Fibroblast of villous mesenchyme (primary cell): ENCODE measurements around the gene SEMA4C. TPM values are rescaled to one million over a fixed set of nuclear protein-coding genes. Genes with fewer than 3 reads are reported as not detected.

Experiments used
- DNase-seq: peaks from one replicate; pipeline ENCODE4 v3.0.0-alpha.2; 2010; ENCODE audit warnings: low read depth
- H3K4me3 ChIP-seq: 2 replicates; pipeline ENCODE4 v1.5.1; 2011; ENCODE audit warnings: low read depth, mild to moderate bottlenecking, low read length
- total RNA-seq: library from RNA; depleted of rRNA; stranded (reverse); fragments of >200 nt; gene quantifications from 2 replicates; pipeline ENCODE4 v1.2.3, GENCODE V29; 2012
- TF ChIP-seq, protein P1 (sequence below): IDR thresholded peaks from 2 replicates; pipeline ENCODE4 v1.5.1; 2012; ENCODE audit warnings: low read depth, mild to moderate bottlenecking, low read length; ENCODE audit not compliant: insufficient read depth

SEMA4C gene
- total RNA-seq, 1 donor = 16.4 TPM

DNA sequence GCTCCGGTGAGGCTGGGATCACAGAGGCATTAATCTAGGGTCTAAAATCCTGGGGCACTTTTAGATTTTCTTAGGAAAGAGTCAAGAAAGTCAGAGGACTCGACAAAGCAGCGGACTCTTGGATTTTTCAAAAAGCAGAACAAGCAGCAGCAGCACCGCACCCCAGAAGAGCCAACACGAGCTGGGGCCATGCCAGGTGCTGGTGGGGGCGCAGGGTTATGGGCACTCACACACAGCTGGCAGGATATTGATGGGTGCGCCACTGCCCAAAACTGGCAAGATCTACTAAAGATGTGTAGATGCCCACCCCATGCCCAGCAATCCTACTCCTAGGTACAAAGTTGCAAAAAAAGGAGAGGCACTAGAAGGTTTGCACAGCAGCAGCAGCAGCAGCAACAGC is 33.9 kb upstream of the SEMA4C start:
- DNase-seq = no peak
- no peak overlapping the region for H3K4me3 ChIP-seq
- TF ChIP-seq, protein P1, sequence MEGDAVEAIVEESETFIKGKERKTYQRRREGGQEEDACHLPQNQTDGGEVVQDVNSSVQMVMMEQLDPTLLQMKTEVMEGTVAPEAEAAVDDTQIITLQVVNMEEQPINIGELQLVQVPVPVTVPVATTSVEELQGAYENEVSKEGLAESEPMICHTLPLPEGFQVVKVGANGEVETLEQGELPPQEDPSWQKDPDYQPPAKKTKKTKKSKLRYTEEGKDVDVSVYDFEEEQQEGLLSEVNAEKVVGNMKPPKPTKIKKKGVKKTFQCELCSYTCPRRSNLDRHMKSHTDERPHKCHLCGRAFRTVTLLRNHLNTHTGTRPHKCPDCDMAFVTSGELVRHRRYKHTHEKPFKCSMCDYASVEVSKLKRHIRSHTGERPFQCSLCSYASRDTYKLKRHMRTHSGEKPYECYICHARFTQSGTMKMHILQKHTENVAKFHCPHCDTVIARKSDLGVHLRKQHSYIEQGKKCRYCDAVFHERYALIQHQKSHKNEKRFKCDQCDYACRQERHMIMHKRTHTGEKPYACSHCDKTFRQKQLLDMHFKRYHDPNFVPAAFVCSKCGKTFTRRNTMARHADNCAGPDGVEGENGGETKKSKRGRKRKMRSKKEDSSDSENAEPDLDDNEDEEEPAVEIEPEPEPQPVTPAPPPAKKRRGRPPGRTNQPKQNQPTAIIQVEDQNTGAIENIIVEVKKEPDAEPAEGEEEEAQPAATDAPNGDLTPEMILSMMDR = no peak

DNA sequence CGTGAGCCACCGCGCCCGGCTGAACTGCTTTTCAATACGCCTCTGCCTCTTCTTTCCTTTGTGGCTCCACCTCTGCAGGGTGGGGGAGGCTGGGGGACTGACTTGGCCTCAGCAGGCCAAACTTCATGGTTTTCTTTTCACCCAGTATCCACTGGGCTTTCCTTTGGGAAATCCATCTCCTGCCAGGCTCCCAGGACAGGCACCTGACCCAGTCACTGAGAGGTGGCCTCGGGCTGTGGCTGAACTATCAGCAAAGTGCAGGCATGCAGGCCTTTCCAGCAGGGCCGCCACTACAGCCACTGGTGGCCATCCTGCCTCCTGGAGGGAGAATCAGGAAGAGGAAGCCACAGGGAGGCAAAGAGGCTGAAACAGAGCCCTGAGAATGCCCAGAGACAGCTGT is 33.4 kb upstream of the SEMA4C start:
- TF ChIP-seq, protein P1 = no peak
- DNase-seq = no peak
- H3K4me3 ChIP-seq = no peak overlapping the region

DNA sequence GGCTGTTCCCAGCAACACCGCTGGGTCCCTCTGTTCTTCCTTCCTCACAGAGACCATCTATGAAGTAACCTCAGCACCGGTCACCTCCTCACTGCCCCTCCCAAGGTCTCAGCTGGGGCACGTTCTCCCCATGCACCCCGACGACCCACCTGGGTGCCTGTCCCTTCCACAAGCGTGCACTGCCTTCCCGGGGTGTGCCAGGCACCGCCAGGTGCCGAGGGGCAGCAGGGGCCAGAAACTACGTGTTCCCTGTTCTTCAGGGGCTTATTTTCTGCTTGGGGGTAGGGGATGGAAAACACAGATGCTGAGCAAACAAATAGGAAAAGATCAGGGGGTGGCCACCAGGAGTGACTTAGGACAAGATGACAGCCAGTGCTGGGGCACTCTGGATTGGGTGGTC is 30.4 kb upstream of the SEMA4C start:
- DNase-seq = no peak
- TF ChIP-seq, protein P1 = no peak
- no peak overlapping the region for H3K4me3 ChIP-seq

DNA sequence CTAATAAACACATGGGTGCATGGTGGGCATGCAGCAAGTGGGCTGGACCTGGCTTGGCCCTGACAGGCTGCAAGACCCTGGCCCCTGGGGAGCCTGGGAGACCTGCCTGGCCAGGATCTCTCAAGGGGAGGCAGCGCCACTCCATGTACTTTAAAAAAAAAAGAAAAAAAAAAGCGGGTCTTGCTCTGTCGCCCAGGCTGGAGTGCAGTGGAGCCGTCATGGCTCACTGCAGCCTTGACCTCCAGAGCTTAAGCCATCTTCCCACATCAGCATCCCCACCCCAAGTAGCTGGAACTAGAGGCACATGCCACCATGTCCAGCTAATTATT is 29.5 kb upstream of the SEMA4C start:
- TF ChIP-seq, protein P1 = no peak
- DNase-seq = no peak

DNA sequence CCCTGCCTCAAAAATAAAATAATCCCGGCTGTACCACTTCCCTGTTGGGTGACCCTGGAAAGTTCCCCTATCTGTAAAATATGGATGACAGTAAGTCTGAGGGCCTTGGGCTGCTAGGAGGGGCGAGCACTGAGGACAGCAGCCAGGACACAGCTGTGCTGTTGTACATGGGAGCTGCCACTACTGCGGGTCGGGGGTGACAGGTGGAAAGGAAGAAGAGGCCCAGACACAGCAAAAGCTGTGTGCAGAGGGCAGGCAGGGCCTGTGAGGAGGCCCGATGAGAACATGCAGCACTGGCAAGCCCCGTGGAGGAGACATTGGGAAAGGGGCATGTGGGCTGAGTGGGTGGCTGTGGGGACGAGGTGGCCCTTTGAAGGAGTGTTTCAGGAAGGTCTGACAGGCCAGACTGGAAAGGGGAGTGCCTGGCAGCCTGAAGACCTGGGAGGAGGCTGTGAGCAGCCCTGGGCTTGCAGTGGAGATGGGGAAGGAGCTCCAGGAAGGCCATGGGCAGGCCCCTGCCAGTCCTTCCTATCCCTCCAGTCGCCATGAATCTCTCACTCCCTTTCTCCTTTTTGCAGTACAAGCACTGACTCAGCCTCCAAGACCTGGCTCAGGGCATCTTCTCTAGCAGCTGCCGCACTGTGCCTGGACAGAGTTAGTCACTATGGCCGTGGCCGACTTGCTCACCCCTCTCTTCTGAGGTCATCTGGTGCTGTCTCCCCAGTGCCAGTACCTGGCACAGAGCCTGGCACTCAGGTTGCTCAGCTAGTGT is 28.9 kb upstream of the SEMA4C start:
- DNase-seq = no peak
- no peak overlapping the region for H3K4me3 ChIP-seq
- TF ChIP-seq, protein P1 = no peak

More for the DNA sequence above, 29.5 kb upstream of the SEMA4C start:
- no peak overlapping the region for H3K4me3 ChIP-seq

DNA sequence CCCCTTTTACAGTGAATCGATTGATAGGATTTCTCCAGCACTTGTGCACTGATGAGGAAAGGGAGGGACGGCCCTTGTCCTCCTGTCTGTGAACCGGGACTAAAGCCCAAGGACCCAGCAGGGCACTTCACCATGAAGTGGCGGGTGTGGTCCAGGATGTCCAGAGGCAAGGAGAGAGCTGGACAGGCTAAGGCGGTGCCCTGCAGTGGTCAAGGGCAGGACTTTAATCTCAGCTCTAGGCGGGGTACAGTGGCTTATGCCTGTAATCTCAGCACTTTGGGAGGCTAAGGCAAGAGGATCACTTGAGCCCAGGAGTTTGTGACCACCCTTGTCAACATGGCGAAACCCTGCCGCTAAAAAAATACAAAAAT is 28.2 kb upstream of the SEMA4C start:
- DNase-seq = no peak
- TF ChIP-seq, protein P1 = no peak
- H3K4me3 ChIP-seq = no peak overlapping the region

DNA sequence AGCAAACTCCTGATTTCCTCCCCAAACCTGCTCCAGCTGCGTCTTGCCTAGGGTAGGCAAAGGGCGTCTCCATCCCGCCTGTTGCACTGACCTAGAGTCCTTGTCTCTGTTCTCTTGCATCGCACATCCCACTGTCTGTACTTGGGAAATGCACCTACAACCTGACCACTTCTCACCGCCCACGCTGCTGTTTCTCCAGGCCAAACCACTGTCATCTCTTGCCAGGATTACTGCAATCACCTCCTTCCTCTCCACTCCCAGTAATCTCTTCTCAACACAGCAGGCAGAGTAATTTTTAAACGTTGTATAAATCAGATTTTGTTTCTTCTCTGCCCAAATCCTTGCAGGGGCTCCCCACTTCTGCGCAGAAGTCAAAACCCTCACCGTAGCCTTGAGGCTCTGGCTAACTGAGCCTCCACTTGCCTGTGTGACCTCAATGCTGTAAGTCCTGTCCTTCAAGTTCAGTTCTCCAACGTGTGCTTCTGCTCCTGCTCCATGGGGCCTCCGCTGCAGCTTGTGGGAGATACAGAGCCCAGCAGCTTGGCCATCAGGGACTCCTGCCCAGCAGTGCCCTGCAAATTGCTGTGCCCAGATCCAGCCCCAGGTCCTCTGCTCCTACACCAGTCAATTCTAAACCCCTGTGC is 27.7 kb upstream of the SEMA4C start:
- TF ChIP-seq, protein P1 = no peak
- DNase-seq = no peak
- no peak overlapping the region for H3K4me3 ChIP-seq
